Naive thymus-derived CD4-positive, alpha-beta T cell (primary cell): Measurements from ENCODE around the gene MARS1. TPM values are rescaled to one million over a fixed set of nuclear protein-coding genes. Genes with fewer than 3 reads are reported as not detected.
"Not testable (repeated sequence)": the region's sequence is repeated elsewhere in the genome, so short reads cannot be mapped to it uniquely, and the experiment has no call there.

ENCODE experiments used
- ATAC-seq: fragments of 150-1000 bp; cut with Tn5 transposase; 2 replicates; pipeline ENCODE4 v1.10.0; 2021; ENCODE audit warnings: mild to moderate bottlenecking, moderate library complexity
- CTCF ChIA-PET: fragments of 350-600 bp; sonication (Branson Sonifier 250); formaldehyde crosslinking; loops from one replicate; lab custom pipeline; 2021; ENCODE audit warnings: antibody characterized with exemption; lab: Charles Lee
- POLR2A ChIA-PET: fragments of 350-600 bp; sonication (Branson Sonifier 250); formaldehyde crosslinking; loops from one replicate; lab custom pipeline; 2021; ENCODE audit warnings: antibody characterized with exemption, inconsistent platforms; lab: Charles Lee
- DNase-seq, 9 donors: peaks; one replicate each; pipeline versions ENCODE4 v3.0.0 to v3.0.0-alpha.2; 2020 to 2022; ENCODE audit warnings: mixed read lengths in 1 of 9
- H3K27ac ChIP-seq: one replicate; pipeline ENCODE4 v1.7.0; 2013; ENCODE audit warnings: mild to moderate bottlenecking, low read depth, low read length, moderate library complexity
- H3K27me3 ChIP-seq, 2 donors: one replicate each; pipeline ENCODE4 v1.7.0; 2013; ENCODE audit warnings: low read length in 2 of 2, mild to moderate bottlenecking in 2 of 2, moderate library complexity in 2 of 2; ENCODE audit not compliant: control insufficient read depth in 2 of 2, insufficient read depth in 2 of 2
- H3K36me3 ChIP-seq, 3 experiments: 1 replicate in 2 of 3; 2 replicates in 1 of 3; pipeline ENCODE4 v1.7.0; 2013; ENCODE audit warnings: low read length in 3 of 3, mild to moderate bottlenecking in 3 of 3, moderate library complexity in 1 of 3; ENCODE audit not compliant: insufficient read depth in 3 of 3, control insufficient read depth in 2 of 3
- H3K4me1 ChIP-seq, 2 donors: one replicate each; pipeline ENCODE4 v1.7.0; 2013; ENCODE audit warnings: low read length in 2 of 2, mild to moderate bottlenecking in 2 of 2, moderate library complexity in 1 of 2; ENCODE audit not compliant: control insufficient read depth in 2 of 2, insufficient read depth in 2 of 2
- H3K4me3 ChIP-seq: 2 replicates; pipeline ENCODE4 v1.7.0; 2013; ENCODE audit warnings: mild to moderate bottlenecking, low read length
- H3K9me3 ChIP-seq, 3 experiments: 1 replicate in 2 of 3; 2 replicates in 1 of 3; pipeline ENCODE4 v1.7.0; 2013; ENCODE audit warnings: low read length in 3 of 3; ENCODE audit not compliant: control insufficient read depth in 2 of 3
- H3K27ac Mint-ChIP-seq, 9 donors: one replicate each; pipeline ENCODE4 v1.8.0; 2020 to 2022; ENCODE audit warnings: mixed read lengths in 9 of 9, mild to moderate bottlenecking in 8 of 9, moderate library complexity in 5 of 9, inconsistent platforms in 2 of 9
- H3K27me3 Mint-ChIP-seq, 5 donors: one replicate each; pipeline ENCODE4 v1.8.0; 2021 to 2022; ENCODE audit warnings: mixed read lengths in 5 of 5, mild to moderate bottlenecking in 1 of 5
- H3K36me3 Mint-ChIP-seq, 5 donors: one replicate each; pipeline ENCODE4 v1.8.0; 2020 to 2022; ENCODE audit warnings: mixed read lengths in 5 of 5, mild to moderate bottlenecking in 3 of 5, inconsistent platforms in 1 of 5
- H3K4me1 Mint-ChIP-seq, 7 donors: one replicate each; pipeline ENCODE4 v1.8.0; 2020 to 2022; ENCODE audit warnings: mixed read lengths in 7 of 7, mild to moderate bottlenecking in 3 of 7, inconsistent platforms in 1 of 7
- H3K4me3 Mint-ChIP-seq, 10 donors: one replicate each; pipeline ENCODE4 v1.8.0; 2020 to 2022; ENCODE audit warnings: mild to moderate bottlenecking in 10 of 10, mixed read lengths in 10 of 10, moderate library complexity in 6 of 10, inconsistent platforms in 2 of 10
- H3K9me3 Mint-ChIP-seq, 11 donors: one replicate each; pipeline ENCODE4 v1.8.0; 2020 to 2022; ENCODE audit warnings: mixed read lengths in 11 of 11, mild to moderate bottlenecking in 4 of 11, inconsistent platforms in 1 of 11, moderate library complexity in 1 of 11
- intact Hi-C, 2 donors: fragments of 100-400 bp; cut with micrococcal nuclease; formaldehyde crosslinking; loops; one replicate each; pipeline ENCODE4 v1.15.1; 2023
- polyA plus RNA-seq, 2 donors: library from polyadenylated mRNA; unstranded; fragments of 300-500 nt; fragmentation: Illumina TruSeq; gene quantifications; one replicate each; pipeline ENCODE4 v1.2.3, GENCODE V29; 2021
- total RNA-seq, 6 experiments: library from RNA in 5 of 6; stranded (reverse) in 5 of 6; gene quantifications; 1 replicate in 5 of 6; 2 replicates in 1 of 6; pipeline ENCODE4 v1.2.3 and lab custom pipeline; 2021 to 2026

The MARS1 gene
- total RNA-seq (100 to 1,000 TPM; 178 to 229 (median 197) TPM), polyA plus RNA-seq (100 to 1,000 TPM in 1 of 2 donors, 10 to 100 TPM in 1; 86.0 to 118 TPM), total RNA-seq (lab: John Stamatoyannopoulos, UW) (145 reads per million, percentile 90 among the genes with 10 or more reads in this experiment)

DNA sequence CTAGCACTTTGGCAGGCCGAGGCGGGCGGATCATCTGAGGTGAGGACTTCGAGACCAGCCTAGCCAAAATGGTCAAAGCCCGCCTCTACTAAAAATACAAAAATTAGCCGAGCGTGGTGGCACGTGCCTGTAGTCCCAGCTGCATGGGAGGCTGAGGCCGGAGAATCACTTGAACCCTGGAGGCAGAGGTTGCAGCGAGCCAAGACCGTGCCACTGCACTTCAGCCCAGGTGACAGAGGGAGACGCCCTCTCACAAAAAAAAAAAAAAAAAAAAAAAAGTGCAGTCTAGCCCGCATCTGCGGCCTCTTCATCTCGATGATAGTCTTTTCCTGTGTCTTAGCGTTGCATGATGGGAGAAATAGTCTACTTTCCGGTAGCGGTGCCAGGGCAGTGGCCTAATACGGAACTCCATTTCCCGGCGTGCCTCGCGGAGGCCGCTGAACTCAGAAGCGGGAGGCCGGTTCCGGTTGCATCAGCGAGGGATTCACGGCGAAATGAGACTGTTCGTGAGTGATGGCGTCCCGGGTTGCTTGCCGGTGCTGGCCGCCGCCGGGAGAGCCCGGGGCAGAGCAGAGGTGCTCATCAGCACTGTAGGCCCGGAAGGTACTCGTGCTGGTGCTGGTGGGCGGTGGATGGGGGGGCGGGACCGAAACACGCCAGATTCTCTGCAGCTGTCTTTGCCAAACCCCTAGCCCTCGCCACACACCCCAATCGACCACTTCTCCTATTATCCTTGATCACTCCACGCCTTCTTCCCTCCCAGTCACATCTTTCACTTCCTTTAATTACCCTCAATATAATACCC is at the start of gene MARS1:
Gene MARS1, plus strand, starts transcription at position 472 of the 805 bp plus-strand sequence. Its CDS starts 23 bp downstream, at position 495.
- ChIA-PET CTCF (interaction anchor here (0.9 to 1.2 kb wide), 2 partner anchors 11 kb away, joined by 3 to 9 read pairs; no protein-coding TSS in a partner anchor), POLR2A (interaction anchor here (0.6 to 6.7 kb wide), 9 partner anchors 7 to 111 kb away, joined by 3 to 52 read pairs (median 4); partner anchors contain the start of gene ARHGAP9)
- intact Hi-C loops: loop anchor here (1.0 to 5.0 kb wide), 10 partner anchors 8 to 1370 kb away; partner anchors contain the start of genes DDIT3 (in 2 of the 2), R3HDM2 (in 2 of the 2), ARHGAP9 (in 1 of the 2) and CDK4 (in 1 of the 2)
- peak; percentile 71 to 95 (median 93) for DNase-seq
- H3K4me1 Mint-ChIP-seq: peaks cover 21 to 48% (median 40%) of the 10 kb centered on the region in 7 donors
- ATAC-seq: peak; percentile 99
- no peaks in the 10 kb centered on the region for H3K9me3 Mint-ChIP-seq
- peaks cover 17 to 21% of the 10 kb centered on the region in 2 donors for H3K4me1 ChIP-seq
- H3K4me3 Mint-ChIP-seq: peak within 1 kb of the TSS; percentile 89 to 100 (median 98)
- peaks cover 2 to 41% (median 10%) of the 10 kb centered on the region in 3 experiments for H3K36me3 ChIP-seq
- H3K27me3 Mint-ChIP-seq: peaks cover 0 to 2% (median 0%) of the 10 kb centered on the region in 5 donors
- peak within 1 kb of the TSS; percentile 86 to 99 (median 96) for H3K27ac Mint-ChIP-seq
- H3K9me3 ChIP-seq: no peaks in the 10 kb centered on the region
- no peaks in the 10 kb centered on the region for H3K27me3 ChIP-seq
- H3K4me3 ChIP-seq: peak within 1 kb of the TSS; percentile 89
- H3K27ac ChIP-seq: peak within 1 kb of the TSS; percentile 86
- peaks cover 7 to 25% (median 20%) of the 10 kb centered on the region in 5 donors for H3K36me3 Mint-ChIP-seq

- ChIA-PET POLR2A (no interaction called here), CTCF (no interaction called here)
- Mint-ChIP-seq H3K4me3 (no peak overlapping the region), H3K27ac (no peak overlapping the region), H3K36me3 (peaks cover 4 to 12% (median 5%) of the 10 kb centered on the region in 5 donors), H3K27me3 (peaks cover 0 to 14% (median 5%) of the 10 kb centered on the region in 5 donors), H3K9me3 (peaks cover 0 to 14% (median 6%) of the 10 kb centered on the region in 11 donors), H3K4me1 (peaks cover 0 to 6% (median 4%) of the 10 kb centered on the region in 7 donors)
- Histone ChIP-seq H3K27ac (no peak overlapping the region), H3K36me3 (no peaks in the 10 kb centered on the region), H3K9me3 (no peaks in the 10 kb centered on the region), H3K27me3 (no peaks in the 10 kb centered on the region), H3K4me1 (no peaks in the 10 kb centered on the region), H3K4me3 (no peak overlapping the region)
- ATAC-seq: no peak
- intact Hi-C loops: no loop called here
- DNase-seq: no peak
Observed at GRCh38 chr12:57438400-57438799, 49.5 kb upstream of the MARS1 start.

- Mint-ChIP-seq H3K27ac (no peak overlapping the region), H3K9me3 (peaks cover 0 to 14% (median 6%) of the 10 kb centered on the region in 11 donors), H3K4me3 (no peak overlapping the region), H3K27me3 (peaks cover 0 to 14% (median 5%) of the 10 kb centered on the region in 5 donors), H3K4me1 (peaks cover 0 to 6% (median 4%) of the 10 kb centered on the region in 7 donors), H3K36me3 (peaks cover 4 to 12% (median 5%) of the 10 kb centered on the region in 5 donors)
- H3K4me1 ChIP-seq: no peaks in the 10 kb centered on the region
- DNase-seq: no peak
- CTCF ChIA-PET: no interaction called here
- no peak overlapping the region for H3K27ac ChIP-seq
- H3K36me3 ChIP-seq: no peaks in the 10 kb centered on the region
- no peak for ATAC-seq
- H3K9me3 ChIP-seq: no peaks in the 10 kb centered on the region
- intact Hi-C loops: no loop called here
- H3K4me3 ChIP-seq: no peak overlapping the region
- no peaks in the 10 kb centered on the region for H3K27me3 ChIP-seq
- POLR2A ChIA-PET: no interaction called here
Observed at GRCh38 chr12:57439762-57440266, 48.1 kb upstream of the MARS1 start.

GRCh38 chr12:57441393-57441792 is 46.5 kb upstream of the MARS1 start:
- H3K36me3 ChIP-seq, H3K9me3 ChIP-seq, H3K27ac ChIP-seq, ATAC-seq, H3K4me3 ChIP-seq, DNase-seq, intact Hi-C loops, CTCF ChIA-PET, H3K4me3 Mint-ChIP-seq, H3K4me1 ChIP-seq, H3K27me3 ChIP-seq, POLR2A ChIA-PET, H3K27ac Mint-ChIP-seq, H3K4me1 Mint-ChIP-seq: not testable (repeated sequence)
- peaks cover 4 to 12% (median 5%) of the 10 kb centered on the region in 5 donors for H3K36me3 Mint-ChIP-seq
- peaks cover 0 to 14% (median 5%) of the 10 kb centered on the region in 5 donors for H3K27me3 Mint-ChIP-seq
- peaks cover 0 to 14% (median 6%) of the 10 kb centered on the region in 11 donors for H3K9me3 Mint-ChIP-seq

DNA sequence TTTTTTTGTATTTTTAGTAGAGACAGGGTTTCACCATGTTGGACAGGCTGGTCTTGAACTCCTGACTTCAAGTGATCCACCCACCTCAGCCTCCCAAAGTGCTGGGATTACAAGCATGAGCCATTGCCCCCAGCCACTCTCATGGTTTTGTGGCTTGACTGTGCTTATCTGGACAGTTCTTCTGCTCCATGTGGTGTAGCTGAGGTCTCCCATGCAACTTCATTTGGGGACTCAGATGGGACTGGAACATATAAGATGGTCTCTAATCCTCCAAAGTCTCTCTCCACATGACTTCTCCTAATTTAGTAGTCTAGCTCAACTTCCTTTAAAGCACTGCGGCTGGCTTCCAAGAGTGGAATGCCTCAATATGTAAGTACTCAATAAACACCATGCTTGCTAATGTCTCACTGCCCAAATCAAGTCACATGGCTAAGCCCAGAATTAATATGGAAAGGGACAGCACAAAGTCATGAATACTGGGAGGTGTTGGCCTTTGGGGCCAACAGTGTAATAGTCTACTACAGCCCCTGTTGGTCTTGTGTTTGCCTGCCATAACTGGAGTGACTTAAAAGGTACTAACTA is 45.9 kb upstream of the MARS1 start:
- Histone ChIP-seq H3K27me3 (no peaks in the 10 kb centered on the region), H3K4me1 (no peaks in the 10 kb centered on the region), H3K4me3 (no peak overlapping the region), H3K27ac (no peak overlapping the region), H3K9me3 (no peaks in the 10 kb centered on the region), H3K36me3 (no peaks in the 10 kb centered on the region)
- peak overlapping the region in 1 of 9 donors; percentile 26 for H3K27ac Mint-ChIP-seq
- peaks cover 4 to 12% (median 5%) of the 10 kb centered on the region in 5 donors for H3K36me3 Mint-ChIP-seq
- no peak overlapping the region for H3K4me3 Mint-ChIP-seq
- DNase-seq (no peak), ATAC-seq (no peak)
- peaks cover 0 to 14% (median 5%) of the 10 kb centered on the region in 5 donors for H3K27me3 Mint-ChIP-seq
- peaks cover 0 to 5% (median 0%) of the 10 kb centered on the region in 7 donors for H3K4me1 Mint-ChIP-seq
- peaks cover 0 to 14% (median 6%) of the 10 kb centered on the region in 11 donors for H3K9me3 Mint-ChIP-seq
- CTCF ChIA-PET: no interaction called here
- intact Hi-C loops: no loop called here
- POLR2A ChIA-PET: no interaction called here

- H3K27ac ChIP-seq, H3K4me1 Mint-ChIP-seq, H3K9me3 ChIP-seq, DNase-seq, intact Hi-C loops, H3K36me3 ChIP-seq, ATAC-seq, H3K27me3 ChIP-seq, H3K4me3 ChIP-seq, H3K4me1 ChIP-seq, H3K27ac Mint-ChIP-seq, H3K4me3 Mint-ChIP-seq, POLR2A ChIA-PET: not testable (repeated sequence)
- CTCF ChIA-PET: interaction anchor here (0.8 to 1.5 kb wide), 2 partner anchors 12 to 14 kb away, joined by 4 to 7 read pairs; no protein-coding TSS in a partner anchor
- Mint-ChIP-seq H3K9me3 (peaks cover 0 to 14% (median 6%) of the 10 kb centered on the region in 11 donors), H3K36me3 (peaks cover 4 to 12% (median 5%) of the 10 kb centered on the region in 5 donors), H3K27me3 (peaks cover 0 to 10% (median 5%) of the 10 kb centered on the region in 5 donors)
Observed at GRCh38 chr12:57444337-57444736, 43.5 kb upstream of the MARS1 start.
